ES-I3 (cell line): ENCODE results near the gene ERCC5.

Experiments used
- H3K36me3 ChIP-seq: 2 replicates; pipeline ENCODE4 v1.6.1; 2013; ENCODE audit warnings: mild to moderate bottlenecking, low read length, control low read depth, moderate library complexity; ENCODE audit not compliant: insufficient read depth
- H3K4me1 ChIP-seq: 2 replicates; pipeline ENCODE4 v1.6.1; 2013; ENCODE audit warnings: mild to moderate bottlenecking, control low read depth, low read length; ENCODE audit not compliant: insufficient read depth
- H3K9ac ChIP-seq: 2 replicates; pipeline ENCODE4 v1.6.1; 2013; ENCODE audit warnings: low read depth, mild to moderate bottlenecking, low read length, moderate library complexity
- H3K9me3 ChIP-seq: 2 replicates; pipeline ENCODE4 v1.6.1; 2013; ENCODE audit warnings: mild to moderate bottlenecking, low read length, moderate library complexity; ENCODE audit not compliant: control insufficient read depth, insufficient read depth

The ERCC5 gene

GRCh38 chr13:102909971-102910370, 64.1 kb downstream of the ERCC5 start:
- Histone ChIP-seq H3K36me3 (no peaks in the 10 kb centered on the region), H3K9ac (no peak overlapping the region)

GRCh38 chr13:102911336-102911735, 65.5 kb downstream of the ERCC5 start:
- no peaks in the 10 kb centered on the region for H3K36me3 ChIP-seq
- H3K9me3 ChIP-seq, result no peaks in the 10 kb centered on the region
- H3K9ac ChIP-seq, result no peak overlapping the region
- H3K4me1 ChIP-seq, result no peaks in the 10 kb centered on the region

More at GRCh38 chr13:102909971-102910370, 64.1 kb downstream of the ERCC5 start:
- Histone ChIP-seq H3K9me3 (no peaks in the 10 kb centered on the region), H3K4me1 (no peaks in the 10 kb centered on the region)

GRCh38 chr13:102912599-102912998, 66.8 kb downstream of the ERCC5 start:
- Histone ChIP-seq H3K36me3 (no peaks in the 10 kb centered on the region), H3K9ac (no peak overlapping the region), H3K9me3 (no peaks in the 10 kb centered on the region), H3K4me1 (no peaks in the 10 kb centered on the region)

- no peaks in the 10 kb centered on the region for H3K36me3 ChIP-seq
- no peak overlapping the region for H3K9ac ChIP-seq
- H3K9me3 ChIP-seq, result no peaks in the 10 kb centered on the region
- H3K4me1 ChIP-seq, result no peaks in the 10 kb centered on the region
Measured at GRCh38 chr13:102913914-102914313, 68.1 kb downstream of the ERCC5 start.

- Histone ChIP-seq H3K36me3 (no peaks in the 10 kb centered on the region), H3K4me1 (no peaks in the 10 kb centered on the region), H3K9me3 (no peaks in the 10 kb centered on the region), H3K9ac (no peak overlapping the region)
Measured at GRCh38 chr13:102914339-102914930, 68.6 kb downstream of the ERCC5 start.

- Histone ChIP-seq H3K9ac (no peak overlapping the region), H3K36me3 (no peaks in the 10 kb centered on the region), H3K4me1 (no peaks in the 10 kb centered on the region), H3K9me3 (no peaks in the 10 kb centered on the region)
Measured at GRCh38 chr13:102915393-102915930, 69.6 kb downstream of the ERCC5 start.

GRCh38 chr13:102917019-102917418, 71.2 kb downstream of the ERCC5 start:
- Histone ChIP-seq H3K9me3 (no peaks in the 10 kb centered on the region), H3K9ac (no peak overlapping the region), H3K4me1 (no peaks in the 10 kb centered on the region), H3K36me3 (no peaks in the 10 kb centered on the region)

GRCh38 chr13:102922184-102922583, 76.4 kb downstream of the ERCC5 start:
- Histone ChIP-seq H3K36me3 (no peaks in the 10 kb centered on the region), H3K9ac (no peak overlapping the region), H3K4me1 (no peaks in the 10 kb centered on the region), H3K9me3 (no peaks in the 10 kb centered on the region)
